Endothelial cell of umbilical vein (primary cell): ENCODE results near the gene C1orf159. TPM values are rescaled to one million over a fixed set of nuclear protein-coding genes. Genes with fewer than 3 reads are reported as not detected.

Experiments used
- BruUV-seq: library from RNA; stranded (reverse); fragments of 400-500 nt; replicated peaks from 2 replicates; lab custom pipeline; 2021; lab: Mats Ljungman, UMichigan
- CTCF ChIA-PET: fragments of 300-600, 350-600 bp; sonication (Branson Sonifier 250); formaldehyde crosslinking; loops from one replicate; lab custom pipeline; 2021; ENCODE audit warnings: antibody characterized with exemption, inconsistent platforms; lab: Charles Lee
- POLR2A ChIA-PET: fragments of 300-600, 350-600 bp; sonication (Branson Sonifier 250); formaldehyde crosslinking; loops from one replicate; lab custom pipeline; 2021; ENCODE audit warnings: antibody characterized with exemption, inconsistent platforms; lab: Charles Lee
- DNase-seq: peaks from one replicate; pipeline ENCODE4 v3.0.0-alpha.2; 2011; ENCODE audit warnings: low read depth, low spot score
- FAIRE-seq: peaks from 2 replicates; lab custom pipeline; 2011; peaks lifted over from hg19 to GRCh38; lab: Jason Lieb, UNC
- H2AFZ ChIP-seq: 2 replicates; pipeline ENCODE4 v1.6.0; 2012; ENCODE audit warnings: low read depth, low read length, control low read depth, inconsistent platforms
- H3K27ac ChIP-seq: 2 replicates; pipeline ENCODE4 v1.5.1; 2011; ENCODE audit warnings: low read depth, mild to moderate bottlenecking, control low read depth, low read length, moderate library complexity; ENCODE audit not compliant: insufficient read depth
- H3K27me3 ChIP-seq, 2 experiments: 2 replicates each; pipeline versions ENCODE4 v1.6.0 to v1.6.1; 2011; ENCODE audit warnings: low read length in 2 of 2, mixed read lengths in 1 of 2; ENCODE audit not compliant: control insufficient read depth in 2 of 2, insufficient read depth in 2 of 2
- H3K36me3 ChIP-seq, 2 experiments: 2 replicates in 1 of 2; 3 replicates in 1 of 2; pipeline ENCODE4 v1.5.1; 2011; ENCODE audit warnings: low read length in 2 of 2, mild to moderate bottlenecking in 1 of 2, moderate library complexity in 1 of 2; ENCODE audit not compliant: control insufficient read depth in 2 of 2, insufficient read depth in 2 of 2; ENCODE audit errors: extremely low read depth in 1 of 2
- H3K4me1 ChIP-seq: 3 replicates; pipeline ENCODE4 v1.5.1; 2011; ENCODE audit warnings: mild to moderate bottlenecking, low read length; ENCODE audit not compliant: control insufficient read depth, insufficient read depth; ENCODE audit errors: extremely low read depth
- H3K4me2 ChIP-seq: 2 replicates; pipeline ENCODE4 v1.6.1; 2011; ENCODE audit warnings: low read length, control low read depth, mixed read lengths; ENCODE audit not compliant: insufficient read depth
- H3K4me3 ChIP-seq, 3 experiments: fragments of 200-600 bp in 1 of 3; sonication (generic), shearing (Covaris generic) in 1 of 3; replicated peaks in 1 of 3; 2 replicates each; pipeline ENCODE4 v1.5.1; 2011 to 2016; ENCODE audit warnings: control low read depth in 3 of 3, low read length in 3 of 3, mild to moderate bottlenecking in 2 of 3, inconsistent platforms in 1 of 3, low read depth in 1 of 3, moderate library complexity in 1 of 3; ENCODE audit not compliant: insufficient read depth in 1 of 3
- H3K79me2 ChIP-seq: 2 replicates; pipeline ENCODE4 v1.6.0; 2012; ENCODE audit warnings: low read length, inconsistent platforms; ENCODE audit not compliant: control insufficient read depth, insufficient read depth
- H3K9ac ChIP-seq: replicated peaks from 2 replicates; pipeline ENCODE3; 2011; ENCODE audit warnings: low read length, control low read depth; ENCODE audit not compliant: insufficient read depth; ENCODE audit errors: extremely low read depth
- H3K9me1 ChIP-seq: replicated peaks from 3 replicates; pipeline ENCODE4 v1.6.0; 2011; ENCODE audit warnings: mild to moderate bottlenecking, low read length; ENCODE audit not compliant: control insufficient read depth, insufficient read depth; ENCODE audit errors: extremely low read depth
- H3K9me3 ChIP-seq: replicated peaks from 2 replicates; pipeline ENCODE4 v1.5.1; 2012; ENCODE audit warnings: low read length, inconsistent platforms; ENCODE audit not compliant: control insufficient read depth, insufficient read depth
- H4K20me1 ChIP-seq: replicated peaks from 2 replicates; pipeline ENCODE3; 2011; ENCODE audit warnings: mild to moderate bottlenecking, low read length; ENCODE audit not compliant: control insufficient read depth, insufficient read depth; ENCODE audit errors: extremely low read depth
- EZH2 ChIP-seq: IDR thresholded peaks from 2 replicates; pipeline ENCODE4 v1.6.1; 2012; ENCODE audit warnings: borderline replicate concordance, low read depth, mild to moderate bottlenecking, moderate library complexity, low read length, inconsistent platforms; ENCODE audit not compliant: severe bottlenecking
- FOS ChIP-seq: IDR thresholded peaks from 2 replicates; pipeline ENCODE4 v1.6.1; 2011; ENCODE audit warnings: mild to moderate bottlenecking, low read length, moderate library complexity, borderline replicate concordance; ENCODE audit not compliant: insufficient read depth
- GATA2 ChIP-seq: IDR thresholded peaks from 2 replicates; pipeline ENCODE4 v1.7.0; 2011; ENCODE audit warnings: low read depth, mild to moderate bottlenecking, moderate library complexity, mixed read lengths, low read length; ENCODE audit not compliant: insufficient read length, insufficient read depth
- JUN ChIP-seq: IDR thresholded peaks from 2 replicates; pipeline ENCODE4 v1.6.1; 2011; ENCODE audit warnings: borderline replicate concordance, low read depth; ENCODE audit not compliant: insufficient read length, insufficient read depth
- MYC ChIP-seq: IDR thresholded peaks from one replicate; pipeline ENCODE4 v1.6.1; 2011; ENCODE audit warnings: mild to moderate bottlenecking, low read depth, low read length
- POLR2A ChIP-seq: IDR thresholded peaks from 2 replicates; pipeline ENCODE4 v1.6.1; 2012; ENCODE audit warnings: low read depth, mild to moderate bottlenecking, control low read depth, low read length
- POLR2AphosphoS5 ChIP-seq: IDR thresholded peaks from 2 replicates; pipeline ENCODE4 v1.6.1; 2012; ENCODE audit warnings: low read depth, mild to moderate bottlenecking, control low read depth, low read length, moderate library complexity; ENCODE audit not compliant: insufficient read depth
- dilution Hi-C: fragments of 300-500 bp; cut with MboI; formaldehyde crosslinking; loops from one replicate; pipeline ENCODE4 v1.15.0; 2019; ENCODE audit warnings: low sequenced_read_pairs; ENCODE audit not compliant: extremely low pct_ligation_motif_present
- intact Hi-C: fragments of 100-400 bp; cut with micrococcal nuclease; formaldehyde crosslinking; loops from one replicate; pipeline ENCODE4 v1.10.0; 2022
- polyA plus RNA-seq, 4 experiments: library from polyadenylated mRNA; depleted of rRNA in 3 of 4; stranded (reverse) in 3 of 4; unstranded in 1 of 4; fragments of >200 nt; gene quantifications; 2 replicates each; pipeline versions ENCODE4 v1.2.1 to v1.2.3, GENCODE V29; 2011 to 2012; ENCODE audit warnings: missing spikeins in 1 of 4
- total RNA-seq: library from RNA; stranded (reverse); gene quantifications from 2 replicates; pipeline ENCODE4 v1.2.3, GENCODE V29; 2021
- TF ChIP-seq, protein P1 (sequence below), 2 donors: IDR thresholded peaks; 1 replicate in 1 of 2; 2 replicates in 1 of 2; pipeline ENCODE4 v1.5.1; 2011; ENCODE audit warnings: low read length in 2 of 2, mild to moderate bottlenecking in 2 of 2, moderate library complexity in 2 of 2, control low read depth in 1 of 2, inconsistent platforms in 1 of 2, low read depth in 1 of 2; ENCODE audit not compliant: insufficient read depth in 1 of 2; ENCODE audit errors: extremely low read depth in 1 of 2
- TF ChIP-seq, protein P2 (sequence below): IDR thresholded peaks from 2 replicates; pipeline ENCODE4 v1.6.1; 2011; ENCODE audit not compliant: insufficient read depth, insufficient read length

C1orf159 gene
- total and polyA plus RNA-seq, 2 donors (not counting 3 experiments of a cell fraction or from before 2014, with no cell fraction given) = 16.1 to 20.1 TPM

DNA sequence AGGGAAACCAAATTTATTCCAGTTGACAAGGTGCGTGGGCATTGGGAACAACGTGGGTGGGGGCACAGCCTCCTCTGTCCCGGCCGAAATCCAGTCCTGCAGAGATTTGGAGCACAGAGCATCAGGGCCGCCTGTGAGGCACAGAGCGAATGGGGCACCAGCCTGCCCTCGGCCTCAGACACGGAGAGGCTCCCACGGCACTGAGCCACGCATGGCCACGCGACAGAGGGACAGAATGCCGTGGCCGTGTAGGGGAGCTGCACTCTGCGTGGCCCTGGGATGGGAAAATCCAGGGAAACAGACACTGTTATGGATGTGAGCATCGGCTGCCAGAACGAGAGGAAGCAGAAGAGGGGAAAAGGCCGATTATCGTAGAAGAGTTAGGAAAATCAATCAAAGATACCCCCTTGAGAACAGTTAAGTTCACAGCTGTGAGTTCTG, 13.5 kb upstream of the C1orf159 start:
- dilution Hi-C loops = no loop called here
- CTCF ChIA-PET = interaction anchor here (1.2 to 1.3 kb wide), 2 partner anchors 19 to 162 kb away, joined by 5 to 6 read pairs; no protein-coding TSS in a partner anchor
- H3K36me3 ChIP-seq = no peaks in the 10 kb centered on the region
- H3K4me2 ChIP-seq = no peak overlapping the region
- no peak overlapping the region for H3K9ac ChIP-seq
- no peaks in the 10 kb centered on the region for H3K9me3 ChIP-seq
- no peak overlapping the region for H3K27ac ChIP-seq
- no peaks in the 10 kb centered on the region for H3K4me1 ChIP-seq
- H4K20me1 ChIP-seq = no peaks in the 10 kb centered on the region
- H3K9me1 ChIP-seq = no peaks in the 10 kb centered on the region
- DNase-seq (no peak), FAIRE-seq (no peak)
- no peaks in the 10 kb centered on the region for H3K79me2 ChIP-seq
- POLR2A ChIA-PET = interaction anchor here (0.6 kb wide), 1 partner anchor 132 kb away, joined by 6 read pairs; no protein-coding TSS in a partner anchor
- H2AFZ ChIP-seq = no peak overlapping the region
- no peak overlapping the region for H3K4me3 ChIP-seq
- no peak for TF ChIP-seq FOS
- no peak for TF ChIP-seq GATA2
- no peak for TF ChIP-seq JUN
- no peak for TF ChIP-seq MYC
- TF ChIP-seq POLR2AphosphoS5 = no peak
- intact Hi-C loops = no loop called here
- no peaks in the 10 kb centered on the region for H3K27me3 ChIP-seq
- no TSS peak for BruUV-seq

DNA sequence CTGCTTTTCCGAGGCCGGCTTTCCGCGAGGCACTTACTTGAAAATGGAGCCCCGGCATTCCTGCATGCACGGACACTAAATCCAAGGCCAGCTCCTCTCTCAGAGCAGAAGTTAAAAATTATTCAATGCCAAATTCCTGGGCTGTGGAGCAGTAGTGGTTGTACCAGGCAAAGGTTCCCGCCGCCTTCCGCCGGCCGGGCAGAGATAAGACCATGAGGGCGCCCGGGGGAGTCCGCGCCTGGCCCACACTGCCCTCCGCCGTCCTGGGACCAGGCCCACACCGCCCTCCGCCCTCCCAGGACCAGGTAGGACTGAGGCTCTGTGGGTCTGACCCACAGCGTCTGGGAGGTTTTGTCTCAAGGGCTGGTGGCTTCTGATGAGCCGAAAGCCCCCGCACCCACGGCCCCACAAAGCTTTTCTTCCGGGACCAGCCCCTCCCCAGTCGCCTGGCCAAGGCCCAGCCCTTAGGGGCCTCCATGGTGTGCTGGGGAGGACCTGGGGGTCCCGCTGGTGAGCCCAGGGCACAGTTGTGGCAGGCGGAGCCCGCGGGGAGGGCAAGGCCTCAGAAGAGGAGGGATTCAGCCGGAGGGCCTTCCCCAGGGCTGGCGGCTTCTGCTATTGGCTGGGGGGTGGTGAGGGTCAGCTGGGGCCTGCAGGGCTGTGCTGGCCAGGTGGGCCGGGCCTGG, 12.7 kb upstream of the C1orf159 start:
- Histone ChIP-seq H3K4me1 (no peaks in the 10 kb centered on the region), H3K9me1 (no peaks in the 10 kb centered on the region), H3K9me3 (no peaks in the 10 kb centered on the region), H3K4me3 (no peak overlapping the region), H3K36me3 (no peaks in the 10 kb centered on the region), H3K9ac (no peak overlapping the region), H4K20me1 (no peaks in the 10 kb centered on the region), H3K4me2 (no peak overlapping the region), H3K27ac (no peak overlapping the region), H3K27me3 (no peaks in the 10 kb centered on the region), H2AFZ (no peak overlapping the region), H3K79me2 (no peaks in the 10 kb centered on the region)
- ChIA-PET POLR2A (no interaction called here), CTCF (interaction anchor here (1.3 kb wide), 1 partner anchor 163 kb away, joined by 3 read pairs; no protein-coding TSS in a partner anchor)
- dilution Hi-C loops = no loop called here
- intact Hi-C loops = no loop called here
- FAIRE-seq (no peak), DNase-seq (no peak)
- no TSS peak for BruUV-seq
- TF ChIP-seq, protein P1, sequence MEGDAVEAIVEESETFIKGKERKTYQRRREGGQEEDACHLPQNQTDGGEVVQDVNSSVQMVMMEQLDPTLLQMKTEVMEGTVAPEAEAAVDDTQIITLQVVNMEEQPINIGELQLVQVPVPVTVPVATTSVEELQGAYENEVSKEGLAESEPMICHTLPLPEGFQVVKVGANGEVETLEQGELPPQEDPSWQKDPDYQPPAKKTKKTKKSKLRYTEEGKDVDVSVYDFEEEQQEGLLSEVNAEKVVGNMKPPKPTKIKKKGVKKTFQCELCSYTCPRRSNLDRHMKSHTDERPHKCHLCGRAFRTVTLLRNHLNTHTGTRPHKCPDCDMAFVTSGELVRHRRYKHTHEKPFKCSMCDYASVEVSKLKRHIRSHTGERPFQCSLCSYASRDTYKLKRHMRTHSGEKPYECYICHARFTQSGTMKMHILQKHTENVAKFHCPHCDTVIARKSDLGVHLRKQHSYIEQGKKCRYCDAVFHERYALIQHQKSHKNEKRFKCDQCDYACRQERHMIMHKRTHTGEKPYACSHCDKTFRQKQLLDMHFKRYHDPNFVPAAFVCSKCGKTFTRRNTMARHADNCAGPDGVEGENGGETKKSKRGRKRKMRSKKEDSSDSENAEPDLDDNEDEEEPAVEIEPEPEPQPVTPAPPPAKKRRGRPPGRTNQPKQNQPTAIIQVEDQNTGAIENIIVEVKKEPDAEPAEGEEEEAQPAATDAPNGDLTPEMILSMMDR (IDR thresholded peaks at IDR 0.05; ENCODE audit: extremely low read depth in 1 of 2, insufficient read depth in 1 of 2, low read depth in 1 of 2, low read length in 2 of 2) = no peak
- TF ChIP-seq, protein P2, sequence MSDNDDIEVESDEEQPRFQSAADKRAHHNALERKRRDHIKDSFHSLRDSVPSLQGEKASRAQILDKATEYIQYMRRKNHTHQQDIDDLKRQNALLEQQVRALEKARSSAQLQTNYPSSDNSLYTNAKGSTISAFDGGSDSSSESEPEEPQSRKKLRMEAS = no peak
- no peak for TF ChIP-seq POLR2AphosphoS5
- no peak for TF ChIP-seq POLR2A
- TF ChIP-seq GATA2 = no peak
- no peak for TF ChIP-seq EZH2
- no peak for TF ChIP-seq JUN
- no peak for TF ChIP-seq FOS
- no peak for TF ChIP-seq MYC
